Stomach (tissue), 4 donors: ENCODE measurements around the gene RPL3.

Source experiments
- POLR2A ChIP-seq, 4 donors: fragments of 450-650 bp; IDR thresholded peaks; one replicate each; pipeline ENCODE4 v1.6.1; 2016; ENCODE audit warnings: antibody characterized with exemption in 4 of 4, control low read depth in 2 of 4, mild to moderate bottlenecking in 1 of 4, moderate library complexity in 1 of 4
- TF ChIP-seq, protein P1 (sequence below), 7 experiments: fragments of 450-650 bp in 4 of 7; fragments of 200-600 bp in 3 of 7; sonication (generic) in 3 of 7; IDR thresholded peaks; one replicate each; pipeline ENCODE4 v1.5.1; 2016 to 2019; ENCODE audit warnings: antibody characterized with exemption in 7 of 7, control low read depth in 2 of 7, mild to moderate bottlenecking in 1 of 7

DNA sequence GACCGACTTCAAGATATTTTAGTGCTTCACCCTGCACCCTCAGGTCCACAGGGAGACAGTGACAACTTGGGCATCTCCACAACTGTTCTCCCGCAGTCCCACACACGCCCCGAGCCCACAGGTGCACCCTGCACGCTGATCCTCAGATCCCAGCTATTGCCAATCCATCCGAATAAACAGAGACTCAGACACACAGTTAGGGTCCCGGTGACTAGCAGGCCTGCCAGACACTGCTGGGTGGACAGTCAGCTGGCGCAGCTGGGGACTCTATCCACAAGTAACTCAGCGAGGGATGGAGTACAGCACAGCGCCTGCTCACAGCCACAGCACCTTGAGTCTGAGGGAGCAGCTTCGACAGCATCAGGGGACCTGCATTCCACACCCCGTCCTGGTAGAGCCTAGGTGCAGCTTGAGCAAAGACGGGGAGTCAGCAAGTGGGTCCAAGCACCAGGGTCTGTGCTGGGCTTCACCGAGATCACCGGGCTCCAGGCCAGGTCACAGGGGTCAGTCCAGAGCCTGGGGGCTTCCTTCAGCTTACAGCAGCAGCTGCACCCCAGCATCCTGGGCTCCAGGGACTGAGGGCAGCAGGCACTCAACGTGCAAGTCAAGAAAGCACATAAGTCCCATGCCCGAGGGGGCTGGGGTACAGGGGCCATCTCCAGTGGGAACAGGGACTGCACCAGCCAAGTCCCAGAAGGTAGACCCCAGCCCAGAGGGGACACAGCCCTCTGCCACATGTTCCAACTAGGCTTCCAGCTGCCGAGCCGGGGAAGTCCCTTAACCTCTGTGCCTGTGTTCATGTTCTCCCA lies 7.6 kb downstream of the RPL3 start:
- TF ChIP-seq POLR2A (IDR thresholded peaks at IDR 0.05) = no peak
- TF ChIP-seq, protein P1, sequence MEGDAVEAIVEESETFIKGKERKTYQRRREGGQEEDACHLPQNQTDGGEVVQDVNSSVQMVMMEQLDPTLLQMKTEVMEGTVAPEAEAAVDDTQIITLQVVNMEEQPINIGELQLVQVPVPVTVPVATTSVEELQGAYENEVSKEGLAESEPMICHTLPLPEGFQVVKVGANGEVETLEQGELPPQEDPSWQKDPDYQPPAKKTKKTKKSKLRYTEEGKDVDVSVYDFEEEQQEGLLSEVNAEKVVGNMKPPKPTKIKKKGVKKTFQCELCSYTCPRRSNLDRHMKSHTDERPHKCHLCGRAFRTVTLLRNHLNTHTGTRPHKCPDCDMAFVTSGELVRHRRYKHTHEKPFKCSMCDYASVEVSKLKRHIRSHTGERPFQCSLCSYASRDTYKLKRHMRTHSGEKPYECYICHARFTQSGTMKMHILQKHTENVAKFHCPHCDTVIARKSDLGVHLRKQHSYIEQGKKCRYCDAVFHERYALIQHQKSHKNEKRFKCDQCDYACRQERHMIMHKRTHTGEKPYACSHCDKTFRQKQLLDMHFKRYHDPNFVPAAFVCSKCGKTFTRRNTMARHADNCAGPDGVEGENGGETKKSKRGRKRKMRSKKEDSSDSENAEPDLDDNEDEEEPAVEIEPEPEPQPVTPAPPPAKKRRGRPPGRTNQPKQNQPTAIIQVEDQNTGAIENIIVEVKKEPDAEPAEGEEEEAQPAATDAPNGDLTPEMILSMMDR (IDR thresholded peaks at IDR 0.05) = no peak
